Endothelial cell of umbilical vein (primary cell): ENCODE data around the gene CA14. TPM values are rescaled to one million over a fixed set of nuclear protein-coding genes. Genes with fewer than 3 reads are reported as not detected.
A peak's percentile ranks its signal among the peaks of the same experiment; 100 is the strongest.

Source experiments
- BruUV-seq: library from RNA; stranded (reverse); fragments of 400-500 nt; replicated peaks from 2 replicates; lab custom pipeline; 2021; lab: Mats Ljungman, UMichigan
- CTCF ChIA-PET: fragments of 300-600, 350-600 bp; sonication (Branson Sonifier 250); formaldehyde crosslinking; loops from one replicate; lab custom pipeline; 2021; ENCODE audit warnings: antibody characterized with exemption, inconsistent platforms; lab: Charles Lee
- POLR2A ChIA-PET: fragments of 300-600, 350-600 bp; sonication (Branson Sonifier 250); formaldehyde crosslinking; loops from one replicate; lab custom pipeline; 2021; ENCODE audit warnings: antibody characterized with exemption, inconsistent platforms; lab: Charles Lee
- DNase-seq: peaks from one replicate; pipeline ENCODE4 v3.0.0-alpha.2; 2011; ENCODE audit warnings: low read depth, low spot score
- FAIRE-seq: peaks from 2 replicates; lab custom pipeline; 2011; peaks lifted over from hg19 to GRCh38; lab: Jason Lieb, UNC
- H2AFZ ChIP-seq: 2 replicates; pipeline ENCODE4 v1.6.0; 2012; ENCODE audit warnings: low read depth, low read length, control low read depth, inconsistent platforms
- H3K27ac ChIP-seq: 2 replicates; pipeline ENCODE4 v1.5.1; 2011; ENCODE audit warnings: low read depth, mild to moderate bottlenecking, control low read depth, low read length, moderate library complexity; ENCODE audit not compliant: insufficient read depth
- H3K27me3 ChIP-seq, 2 experiments: 2 replicates each; pipeline versions ENCODE4 v1.6.0 to v1.6.1; 2011; ENCODE audit warnings: low read length in 2 of 2, mixed read lengths in 1 of 2; ENCODE audit not compliant: control insufficient read depth in 2 of 2, insufficient read depth in 2 of 2
- H3K36me3 ChIP-seq, 2 experiments: 2 replicates in 1 of 2; 3 replicates in 1 of 2; pipeline ENCODE4 v1.5.1; 2011; ENCODE audit warnings: low read length in 2 of 2, mild to moderate bottlenecking in 1 of 2, moderate library complexity in 1 of 2; ENCODE audit not compliant: control insufficient read depth in 2 of 2, insufficient read depth in 2 of 2; ENCODE audit errors: extremely low read depth in 1 of 2
- H3K4me1 ChIP-seq: 3 replicates; pipeline ENCODE4 v1.5.1; 2011; ENCODE audit warnings: mild to moderate bottlenecking, low read length; ENCODE audit not compliant: control insufficient read depth, insufficient read depth; ENCODE audit errors: extremely low read depth
- H3K4me2 ChIP-seq: 2 replicates; pipeline ENCODE4 v1.6.1; 2011; ENCODE audit warnings: low read length, control low read depth, mixed read lengths; ENCODE audit not compliant: insufficient read depth
- H3K4me3 ChIP-seq, 3 experiments: fragments of 200-600 bp in 1 of 3; sonication (generic), shearing (Covaris generic) in 1 of 3; replicated peaks in 1 of 3; 2 replicates each; pipeline ENCODE4 v1.5.1; 2011 to 2016; ENCODE audit warnings: control low read depth in 3 of 3, low read length in 3 of 3, mild to moderate bottlenecking in 2 of 3, inconsistent platforms in 1 of 3, low read depth in 1 of 3, moderate library complexity in 1 of 3; ENCODE audit not compliant: insufficient read depth in 1 of 3
- H3K79me2 ChIP-seq: 2 replicates; pipeline ENCODE4 v1.6.0; 2012; ENCODE audit warnings: low read length, inconsistent platforms; ENCODE audit not compliant: control insufficient read depth, insufficient read depth
- H3K9ac ChIP-seq: replicated peaks from 2 replicates; pipeline ENCODE3; 2011; ENCODE audit warnings: low read length, control low read depth; ENCODE audit not compliant: insufficient read depth; ENCODE audit errors: extremely low read depth
- H3K9me1 ChIP-seq: replicated peaks from 3 replicates; pipeline ENCODE4 v1.6.0; 2011; ENCODE audit warnings: mild to moderate bottlenecking, low read length; ENCODE audit not compliant: control insufficient read depth, insufficient read depth; ENCODE audit errors: extremely low read depth
- H3K9me3 ChIP-seq: replicated peaks from 2 replicates; pipeline ENCODE4 v1.5.1; 2012; ENCODE audit warnings: low read length, inconsistent platforms; ENCODE audit not compliant: control insufficient read depth, insufficient read depth
- H4K20me1 ChIP-seq: replicated peaks from 2 replicates; pipeline ENCODE3; 2011; ENCODE audit warnings: mild to moderate bottlenecking, low read length; ENCODE audit not compliant: control insufficient read depth, insufficient read depth; ENCODE audit errors: extremely low read depth
- CTCF ChIP-seq, 2 donors: IDR thresholded peaks; 1 replicate in 1 of 2; 2 replicates in 1 of 2; pipeline ENCODE4 v1.5.1; 2011; ENCODE audit warnings: low read length in 2 of 2, mild to moderate bottlenecking in 2 of 2, moderate library complexity in 2 of 2, control low read depth in 1 of 2, inconsistent platforms in 1 of 2, low read depth in 1 of 2; ENCODE audit not compliant: insufficient read depth in 1 of 2; ENCODE audit errors: extremely low read depth in 1 of 2
- EZH2 ChIP-seq: IDR thresholded peaks from 2 replicates; pipeline ENCODE4 v1.6.1; 2012; ENCODE audit warnings: borderline replicate concordance, low read depth, mild to moderate bottlenecking, moderate library complexity, low read length, inconsistent platforms; ENCODE audit not compliant: severe bottlenecking
- FOS ChIP-seq: IDR thresholded peaks from 2 replicates; pipeline ENCODE4 v1.6.1; 2011; ENCODE audit warnings: mild to moderate bottlenecking, low read length, moderate library complexity, borderline replicate concordance; ENCODE audit not compliant: insufficient read depth
- GATA2 ChIP-seq: IDR thresholded peaks from 2 replicates; pipeline ENCODE4 v1.7.0; 2011; ENCODE audit warnings: low read depth, mild to moderate bottlenecking, moderate library complexity, mixed read lengths, low read length; ENCODE audit not compliant: insufficient read length, insufficient read depth
- JUN ChIP-seq: IDR thresholded peaks from 2 replicates; pipeline ENCODE4 v1.6.1; 2011; ENCODE audit warnings: borderline replicate concordance, low read depth; ENCODE audit not compliant: insufficient read length, insufficient read depth
- MYC ChIP-seq: IDR thresholded peaks from one replicate; pipeline ENCODE4 v1.6.1; 2011; ENCODE audit warnings: mild to moderate bottlenecking, low read depth, low read length
- POLR2A ChIP-seq: IDR thresholded peaks from 2 replicates; pipeline ENCODE4 v1.6.1; 2012; ENCODE audit warnings: low read depth, mild to moderate bottlenecking, control low read depth, low read length
- POLR2AphosphoS5 ChIP-seq: IDR thresholded peaks from 2 replicates; pipeline ENCODE4 v1.6.1; 2012; ENCODE audit warnings: low read depth, mild to moderate bottlenecking, control low read depth, low read length, moderate library complexity; ENCODE audit not compliant: insufficient read depth
- dilution Hi-C: fragments of 300-500 bp; cut with MboI; formaldehyde crosslinking; loops from one replicate; pipeline ENCODE4 v1.15.0; 2019; ENCODE audit warnings: low sequenced_read_pairs; ENCODE audit not compliant: extremely low pct_ligation_motif_present
- intact Hi-C: fragments of 100-400 bp; cut with micrococcal nuclease; formaldehyde crosslinking; loops from one replicate; pipeline ENCODE4 v1.10.0; 2022
- polyA plus RNA-seq, 4 experiments: library from polyadenylated mRNA; depleted of rRNA in 3 of 4; stranded (reverse) in 3 of 4; unstranded in 1 of 4; fragments of >200 nt; gene quantifications; 2 replicates each; pipeline versions ENCODE4 v1.2.1 to v1.2.3, GENCODE V29; 2011 to 2012; ENCODE audit warnings: missing spikeins in 1 of 4
- total RNA-seq: library from RNA; stranded (reverse); gene quantifications from 2 replicates; pipeline ENCODE4 v1.2.3, GENCODE V29; 2021
- TF ChIP-seq, protein P1 (sequence below): IDR thresholded peaks from 2 replicates; pipeline ENCODE4 v1.6.1; 2011; ENCODE audit not compliant: insufficient read depth, insufficient read length

The CA14 gene
- total and polyA plus RNA-seq, 2 donors (not counting 3 experiments of a cell fraction or from before 2014, with no cell fraction given), result not detected

GRCh38 chr1:150249936-150250335 is 7.6 kb upstream of the CA14 start:
- Histone ChIP-seq H4K20me1 (no peaks in the 10 kb centered on the region), H3K4me1 (no peaks in the 10 kb centered on the region), H3K4me3 (no peak overlapping the region), H3K4me2 (no peak overlapping the region), H3K27me3 (peaks cover 0 to 2% of the 10 kb centered on the region in 2 experiments), H2AFZ (no peak overlapping the region), H3K9me1 (no peaks in the 10 kb centered on the region), H3K36me3 (no peaks in the 10 kb centered on the region), H3K9me3 (no peaks in the 10 kb centered on the region), H3K79me2 (no peaks in the 10 kb centered on the region), H3K27ac (no peak overlapping the region), H3K9ac (no peak overlapping the region)
- CTCF ChIA-PET, result no interaction called here
- no TSS peak for BruUV-seq
- intact Hi-C loops, result no loop called here
- FAIRE-seq, result no peak
- POLR2A ChIA-PET, result no interaction called here
- TF ChIP-seq JUN (no peak), POLR2A (no peak), POLR2AphosphoS5 (no peak), CTCF (IDR thresholded peaks at IDR 0.05; ENCODE audit: extremely low read depth in 1 of 2, insufficient read depth in 1 of 2, low read depth in 1 of 2, low read length in 2 of 2) (no peak), MYC (no peak)
- dilution Hi-C loops, result no loop called here
- no peak for DNase-seq

DNA sequence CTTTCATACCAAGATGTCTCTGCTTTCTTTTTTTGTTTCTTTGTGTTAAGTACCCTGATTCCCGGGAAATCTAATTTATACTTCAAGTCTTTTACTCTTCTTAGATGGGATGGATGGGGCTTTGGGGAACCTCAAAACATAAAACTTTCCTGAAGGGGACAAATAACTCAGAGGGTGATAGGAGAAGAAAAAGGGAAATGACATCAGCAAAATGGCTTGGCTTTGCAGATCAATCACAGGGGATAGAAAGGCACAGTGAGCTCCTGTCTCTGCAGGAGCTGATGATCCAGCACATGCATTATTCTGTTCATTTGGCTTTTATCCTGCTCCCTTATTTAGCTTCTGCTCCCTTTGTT is 1.4 kb upstream of the CA14 start:
- Histone ChIP-seq H3K9me1 (no peaks in the 10 kb centered on the region), H3K9ac (no peak overlapping the region), H4K20me1 (no peaks in the 10 kb centered on the region), H3K4me1 (peaks cover 7% of the 10 kb centered on the region), H3K27me3 (peaks cover 15 to 27% of the 10 kb centered on the region in 2 experiments), H3K4me3 (no peak overlapping the region), H3K36me3 (no peaks in the 10 kb centered on the region), H3K27ac (no peak overlapping the region), H3K9me3 (no peaks in the 10 kb centered on the region), H2AFZ (no peak overlapping the region), H3K79me2 (no peaks in the 10 kb centered on the region), H3K4me2 (peak overlapping the region; percentile 44)
- TF ChIP-seq POLR2AphosphoS5 (no peak), CTCF (IDR thresholded peaks at IDR 0.05; ENCODE audit: extremely low read depth in 1 of 2, insufficient read depth in 1 of 2, low read depth in 1 of 2, low read length in 2 of 2) (no peak), JUN (no peak), GATA2 (no peak), POLR2A (no peak), EZH2 (no peak), FOS (no peak), MYC (no peak)
- TF ChIP-seq, protein P1, sequence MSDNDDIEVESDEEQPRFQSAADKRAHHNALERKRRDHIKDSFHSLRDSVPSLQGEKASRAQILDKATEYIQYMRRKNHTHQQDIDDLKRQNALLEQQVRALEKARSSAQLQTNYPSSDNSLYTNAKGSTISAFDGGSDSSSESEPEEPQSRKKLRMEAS, result no peak
- BruUV-seq, result no TSS peak
- no peak for FAIRE-seq
- intact Hi-C loops (loop anchor here (1.0 to 5.0 kb wide), 2 partner anchors 13 to 666 kb away; partner anchors contain the start of gene APH1A), dilution Hi-C loops (no loop called here)
- CTCF ChIA-PET, result interaction anchor here (0.6 to 13.2 kb wide), 34 partner anchors 8 to 813 kb away, joined by 3 to 466 read pairs (median 4); partner anchors contain the start of genes APH1A, C1orf54, CIART and FALEC
- no peak for DNase-seq
- POLR2A ChIA-PET, result interaction anchor here (0.7 kb wide), 1 partner anchor 37 kb away, joined by 3 read pairs; no protein-coding TSS in a partner anchor
